CMK (cell line): ENCODE results near the gene ZNF277.
A peak's percentile ranks its signal among the peaks of the same experiment; 100 is the strongest.

Experiments
- DNase-seq: peaks from one replicate; pipeline ENCODE4 v3.0.0-alpha.2; 2010; ENCODE audit warnings: low read depth

ZNF277 gene

DNA sequence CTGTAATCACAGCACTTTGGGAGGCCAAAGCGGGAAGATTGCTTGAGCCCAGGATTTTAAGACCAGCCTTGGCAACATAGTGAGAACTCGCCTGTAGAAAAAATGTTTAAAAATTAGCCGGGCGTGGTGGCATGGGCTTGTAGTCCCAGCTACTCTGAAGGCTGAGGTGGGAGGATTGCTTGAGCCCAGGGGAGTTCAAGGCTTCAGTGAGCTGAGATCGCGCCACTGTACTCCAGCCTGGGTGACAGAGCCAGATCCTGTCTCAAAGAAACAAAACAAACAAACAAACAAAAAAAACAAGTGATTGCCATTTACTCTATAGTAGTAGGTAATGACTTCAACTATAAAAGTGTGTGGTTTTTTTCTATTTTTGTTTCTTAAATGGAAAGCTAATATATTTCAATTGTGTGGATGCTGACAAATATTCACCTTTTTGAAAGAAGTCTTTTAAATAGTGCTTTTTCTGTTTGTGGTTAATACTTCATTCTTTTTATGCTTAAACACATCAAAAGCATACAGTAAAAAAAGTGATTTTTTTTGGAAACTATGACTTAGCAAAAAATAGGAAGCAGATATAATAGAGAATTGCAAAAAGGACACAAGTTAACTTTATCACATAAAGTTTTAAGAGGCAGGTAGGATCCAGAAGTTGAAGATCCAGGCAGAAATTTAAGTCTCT is 48.4 kb downstream of the ZNF277 start:
- DNase-seq, result no peak

- no peak for DNase-seq
Observed at GRCh38 chr7:112255388-112255720, 48.9 kb downstream of the ZNF277 start.

DNA sequence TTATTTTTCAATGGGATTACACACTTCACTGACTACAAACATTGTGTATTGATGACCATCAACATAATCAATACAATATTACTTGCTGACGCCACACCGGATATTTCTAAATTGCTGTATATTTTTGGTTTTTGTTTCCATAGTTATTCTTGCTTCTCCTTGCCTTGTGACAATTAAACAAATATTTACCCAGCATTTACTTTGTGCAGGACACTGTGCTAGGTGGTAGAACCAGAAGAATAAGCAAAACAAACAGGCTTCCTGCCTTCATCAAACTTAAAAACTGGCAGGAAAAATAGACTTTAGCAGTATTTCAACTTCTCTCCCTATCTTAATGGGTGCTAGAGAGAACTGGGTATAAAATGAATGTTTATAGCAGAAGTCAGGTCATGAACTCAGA is 50.6 kb downstream of the ZNF277 start:
- DNase-seq, result no peak

GRCh38 chr7:112260911-112261310 is 54.4 kb downstream of the ZNF277 start:
- no peak for DNase-seq

DNA sequence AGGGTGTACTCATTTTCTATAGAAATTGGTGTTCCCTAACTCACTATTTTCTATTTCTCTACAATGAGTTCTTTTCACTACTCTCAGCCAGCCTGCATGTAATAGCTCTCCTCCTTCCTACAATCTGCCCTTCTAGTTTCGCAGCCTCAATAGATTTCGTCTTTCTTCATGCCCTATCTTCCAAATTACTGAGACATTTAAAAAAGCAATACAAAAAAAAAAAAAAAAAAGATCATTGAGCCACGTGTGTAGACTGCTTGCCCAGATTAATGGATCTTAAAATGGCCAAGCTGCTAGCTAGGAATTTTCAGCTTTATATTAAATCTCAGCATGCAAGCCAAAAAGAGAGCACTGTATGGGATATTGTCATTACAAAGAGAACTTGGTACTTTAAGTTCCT is 55.5 kb downstream of the ZNF277 start:
- no peak for DNase-seq

DNA sequence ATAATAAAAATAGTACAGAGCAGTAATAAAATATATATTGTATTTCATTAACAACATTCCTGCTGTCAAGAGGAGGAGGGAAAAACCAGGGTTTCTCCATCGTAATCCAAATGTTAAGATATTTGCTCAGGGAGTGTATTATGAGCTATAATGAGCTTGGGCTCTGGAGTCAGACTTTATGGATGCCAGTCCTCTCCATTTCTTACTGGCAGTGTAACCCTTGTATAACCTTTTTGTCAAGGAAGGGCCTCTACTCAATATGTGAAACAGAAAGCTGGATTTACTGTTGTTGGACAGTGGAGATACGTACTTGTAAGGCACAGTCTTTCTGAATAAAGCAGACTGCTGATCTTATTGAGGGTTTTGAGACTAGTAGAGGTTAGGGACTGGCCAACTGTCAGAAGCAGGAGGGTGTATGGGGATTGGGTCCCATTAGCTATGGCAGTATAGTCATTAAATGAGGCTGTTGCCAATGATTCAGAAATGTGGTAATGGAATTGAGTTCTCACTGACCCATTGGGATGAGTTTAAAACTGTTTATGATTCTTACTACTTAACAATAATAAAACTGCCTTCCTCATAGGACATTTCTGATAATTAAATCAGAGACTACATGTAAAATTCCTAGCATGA is 56.5 kb downstream of the ZNF277 start:
- DNase-seq, result no peak

DNA sequence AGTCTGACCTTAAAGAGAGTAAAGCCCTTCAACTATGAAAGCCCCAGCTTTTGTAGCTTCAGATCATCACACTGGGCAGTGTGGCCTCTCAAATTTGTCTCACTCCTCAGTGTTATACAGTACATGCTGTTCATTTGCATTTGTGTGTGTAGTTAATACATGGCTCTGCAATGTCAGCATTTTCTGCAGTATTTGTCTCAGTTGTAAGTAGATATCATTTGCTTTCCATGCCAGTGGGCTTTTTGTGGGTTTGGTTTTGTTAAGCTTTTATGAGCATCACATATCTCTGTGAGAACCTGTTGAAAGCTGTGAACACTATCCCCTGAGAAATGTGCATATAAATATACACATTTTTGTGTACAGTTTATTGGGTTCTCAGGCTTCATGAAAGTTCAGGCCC is 57.0 kb downstream of the ZNF277 start:
- DNase-seq, result no peak

- no peak for DNase-seq
Observed at GRCh38 chr7:112266141-112266540, 59.6 kb downstream of the ZNF277 start.

- DNase-seq, result no peak
Observed at GRCh38 chr7:112266595-112267270, 60.2 kb downstream of the ZNF277 start.

GRCh38 chr7:112267944-112268691 is 61.6 kb downstream of the ZNF277 start:
- DNase-seq, result no peak

GRCh38 chr7:112271162-112271561 is 64.7 kb downstream of the ZNF277 start:
- DNase-seq, result no peak

DNA sequence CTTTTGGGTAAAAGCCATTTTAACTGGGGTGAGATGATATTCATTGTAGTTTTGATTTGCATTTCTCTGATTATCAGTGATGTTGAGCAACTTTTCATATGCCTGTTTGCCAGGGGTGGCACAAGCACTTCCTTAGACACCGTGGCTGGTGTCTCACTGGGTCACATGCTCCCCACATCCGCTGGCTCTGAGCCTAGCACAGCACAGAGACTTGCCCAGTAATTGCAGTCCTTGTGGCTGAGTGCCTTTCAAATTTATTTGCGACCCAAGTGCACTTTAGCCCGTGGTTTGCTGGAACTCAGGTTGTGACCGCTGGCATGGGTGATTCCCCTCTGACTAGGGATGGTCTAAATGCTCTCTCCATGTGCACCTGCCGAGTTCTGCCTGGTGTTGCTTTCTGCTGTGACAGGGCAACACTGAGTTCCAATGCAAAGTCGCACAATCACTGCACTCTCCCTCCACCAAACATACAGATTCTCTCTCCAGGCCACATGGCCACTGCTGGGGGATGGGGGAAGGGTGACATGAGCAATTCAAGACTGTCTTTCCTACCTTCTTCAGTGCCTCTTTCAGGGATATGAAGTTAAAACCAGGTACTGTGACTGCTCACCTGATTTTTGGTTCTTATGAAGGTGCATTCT is 66.5 kb downstream of the ZNF277 start:
- no peak for DNase-seq

DNA sequence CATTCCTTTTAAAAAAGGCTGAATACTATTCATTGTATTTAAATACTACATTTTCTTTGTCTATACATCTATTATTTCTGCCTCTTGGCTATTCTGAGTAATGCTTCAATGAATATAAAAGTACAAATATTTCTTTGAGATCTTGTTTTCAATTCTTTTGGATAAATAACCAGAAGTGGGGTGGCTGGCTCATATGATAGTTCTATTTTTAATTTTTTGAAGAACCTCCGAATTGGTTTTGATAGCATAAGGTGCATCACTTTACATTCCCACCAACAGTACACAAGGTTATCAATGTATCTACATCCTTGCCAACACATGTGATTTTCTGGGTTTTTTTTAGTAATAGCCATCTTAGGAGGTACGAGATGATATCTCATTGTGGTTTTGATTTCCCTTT is 72.5 kb downstream of the ZNF277 start:
- DNase-seq, result no peak

GRCh38 chr7:112280267-112280666 is 73.8 kb downstream of the ZNF277 start:
- DNase-seq, result no peak

DNA sequence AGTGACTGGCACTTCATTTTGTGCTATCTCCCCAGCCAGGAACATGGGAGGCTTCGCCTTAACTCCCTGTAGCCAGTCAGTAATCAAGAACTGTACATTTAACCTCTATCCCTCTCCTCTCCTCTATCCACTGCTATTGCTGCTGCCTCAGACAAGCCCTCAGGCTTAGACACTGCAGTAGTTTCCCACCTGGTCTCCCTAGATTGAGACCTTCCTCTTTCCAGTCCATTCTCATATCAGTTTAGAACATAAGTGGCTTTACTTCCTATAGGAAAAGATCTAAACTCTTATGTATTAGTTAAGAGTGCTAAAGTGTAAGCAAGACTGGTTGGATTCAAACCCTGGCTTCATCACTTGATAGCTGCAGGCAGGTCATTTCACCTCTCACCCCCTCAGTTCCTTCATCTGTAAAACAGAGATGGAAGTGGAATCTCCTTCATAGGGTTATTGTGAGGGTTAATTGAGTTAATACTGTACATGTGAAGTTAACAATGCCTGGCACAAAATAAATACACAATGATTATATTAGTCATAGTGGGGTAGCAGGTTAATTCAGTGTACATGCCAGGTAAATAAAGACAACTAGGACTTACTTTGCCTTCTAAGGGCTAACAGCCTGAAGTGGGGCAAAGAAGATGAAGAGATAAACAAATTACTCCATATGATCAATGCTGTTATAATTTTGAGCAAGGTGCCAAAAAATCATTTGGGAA is 76.1 kb downstream of the ZNF277 start:
- peak; percentile 36 for DNase-seq

- DNase-seq, result no peak
Observed at GRCh38 chr7:112283382-112283910, 77.0 kb downstream of the ZNF277 start.

DNA sequence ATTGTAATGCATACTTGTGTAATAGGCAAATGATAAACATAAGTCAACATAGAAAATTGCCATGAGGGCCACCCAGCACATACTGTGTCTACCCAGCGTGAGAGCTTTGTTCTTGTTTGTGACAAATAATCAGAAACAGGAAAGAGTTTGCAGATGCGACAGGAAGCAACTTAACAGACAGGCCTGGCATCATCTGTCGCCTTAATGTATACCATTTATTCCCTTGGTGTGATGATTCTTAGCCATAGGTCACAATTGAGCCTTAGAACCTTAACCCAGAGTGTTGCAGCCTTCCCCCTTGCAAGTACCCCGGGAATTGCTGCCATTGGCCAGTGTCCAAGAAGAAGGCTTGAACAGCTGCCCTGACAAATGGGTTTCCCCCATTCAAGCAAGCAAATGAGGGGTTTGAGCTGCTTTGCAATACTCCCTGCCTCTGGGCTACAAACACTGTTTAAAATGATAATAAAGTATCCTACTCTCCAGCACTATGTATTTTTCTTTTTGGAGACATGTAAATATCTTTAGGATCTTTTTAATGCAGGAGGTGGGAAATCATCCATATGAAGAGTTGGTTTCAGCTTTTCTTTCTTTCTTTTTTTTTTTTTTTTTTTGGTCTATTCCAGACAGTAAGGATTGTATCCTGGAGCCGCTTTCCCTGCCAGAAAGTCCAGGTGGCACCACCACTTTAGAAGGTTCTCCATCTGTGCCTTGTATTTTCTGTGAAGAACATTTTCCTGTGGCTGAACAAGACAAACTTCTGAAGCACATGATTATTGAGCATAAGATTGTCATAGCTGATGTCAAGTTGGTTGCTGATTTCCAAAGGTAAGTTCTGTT is 80.0 kb downstream of the ZNF277 start:
- DNase-seq, result no peak

- no peak for DNase-seq
Observed at GRCh38 chr7:112288301-112288700, 81.8 kb downstream of the ZNF277 start.

DNA sequence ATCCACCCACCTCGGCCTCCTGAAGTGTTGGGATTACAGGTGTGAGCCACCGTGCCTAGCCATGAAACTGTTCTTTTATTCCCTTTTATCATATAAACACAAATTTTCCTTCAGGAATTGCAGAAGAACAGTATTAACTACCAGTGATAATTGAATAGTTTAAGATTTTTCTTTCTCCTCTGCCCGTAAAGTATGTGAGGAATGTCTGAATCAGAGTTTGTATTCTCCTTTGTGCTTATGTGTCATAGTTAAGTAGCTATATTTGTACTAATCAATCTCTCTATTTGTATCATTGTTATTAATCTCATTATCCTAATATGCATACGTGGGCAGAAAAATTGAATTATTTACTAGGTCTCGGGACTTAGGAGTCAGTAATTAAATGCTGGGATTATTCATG is 83.6 kb downstream of the ZNF277 start:
- DNase-seq, result no peak

- no peak for DNase-seq
Observed at GRCh38 chr7:112292162-112292561, 85.7 kb downstream of the ZNF277 start.

GRCh38 chr7:112293416-112293815 is 86.9 kb downstream of the ZNF277 start:
- no peak for DNase-seq
